Skeletal muscle satellite cell (primary cell): ENCODE results near the gene HMCN1.
A peak's percentile ranks its signal among the peaks of the same experiment; 100 is the strongest.

ENCODE experiments used
- H3K27me3 ChIP-seq: 2 replicates; pipeline ENCODE4 v1.7.0; 2013; ENCODE audit warnings: low read length; ENCODE audit not compliant: control insufficient read depth, insufficient read depth
- H3K36me3 ChIP-seq: 2 replicates; pipeline ENCODE4 v1.7.0; 2013; ENCODE audit warnings: mild to moderate bottlenecking, control low read depth, low read length; ENCODE audit not compliant: insufficient read depth
- H3K4me1 ChIP-seq: 2 replicates; pipeline ENCODE4 v1.7.0; 2013; ENCODE audit warnings: low read length; ENCODE audit not compliant: control insufficient read depth, insufficient read depth
- H3K4me2 ChIP-seq: 2 replicates; pipeline ENCODE4 v1.7.0; 2013; ENCODE audit warnings: mild to moderate bottlenecking, low read length
- H3K4me3 ChIP-seq: 2 replicates; pipeline ENCODE4 v1.7.0; 2013; ENCODE audit warnings: low read length
- H3K9ac ChIP-seq: 2 replicates; pipeline ENCODE4 v1.7.0; 2013; ENCODE audit warnings: mild to moderate bottlenecking, low read depth, low read length, moderate library complexity
- H3K9me3 ChIP-seq: replicated peaks from 2 replicates; pipeline ENCODE4 v1.7.0; 2013; ENCODE audit warnings: mild to moderate bottlenecking, control low read depth, low read length

The HMCN1 gene

DNA sequence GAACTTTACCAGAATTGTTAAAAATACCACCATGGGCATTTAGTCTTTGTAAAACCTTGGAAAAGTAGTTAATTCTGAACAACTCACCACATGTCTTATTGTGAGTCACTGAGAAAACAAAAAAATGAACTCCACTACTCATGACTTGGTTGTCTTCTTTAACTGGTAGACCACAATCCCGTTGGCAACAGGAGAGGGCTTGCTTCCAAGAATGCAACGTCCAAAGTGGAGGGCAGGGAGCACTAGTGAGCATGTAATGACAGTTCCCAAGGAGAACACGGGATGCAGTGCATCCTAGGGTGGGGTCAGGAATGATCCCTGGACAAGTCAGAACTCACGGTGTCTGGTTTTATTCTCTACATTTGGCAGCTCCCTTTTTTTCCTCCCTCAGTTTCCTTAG lies 15.2 kb upstream of the HMCN1 start:
- no peak overlapping the region for H3K9ac ChIP-seq
- no peaks in the 10 kb centered on the region for H3K9me3 ChIP-seq
- H3K27me3 ChIP-seq, result no peaks in the 10 kb centered on the region
- peak overlapping the region; percentile 49 for H3K4me2 ChIP-seq
- H3K4me1 ChIP-seq, result peaks cover 15% of the 10 kb centered on the region
- no peaks in the 10 kb centered on the region for H3K36me3 ChIP-seq
- H3K4me3 ChIP-seq, result no peak overlapping the region

- no peak overlapping the region for H3K4me3 ChIP-seq
- H3K36me3 ChIP-seq, result no peaks in the 10 kb centered on the region
- no peak overlapping the region for H3K9ac ChIP-seq
Observed at GRCh38 chr1:185720633-185721272, 13.4 kb upstream of the HMCN1 start.

GRCh38 chr1:185721553-185721952 lies 12.6 kb upstream of the HMCN1 start:
- H3K4me2 ChIP-seq, result no peak overlapping the region
- no peaks in the 10 kb centered on the region for H3K9me3 ChIP-seq
- no peaks in the 10 kb centered on the region for H3K27me3 ChIP-seq
- H3K9ac ChIP-seq, result no peak overlapping the region
- H3K4me3 ChIP-seq, result no peak overlapping the region
- no peaks in the 10 kb centered on the region for H3K36me3 ChIP-seq
- peaks cover 15% of the 10 kb centered on the region for H3K4me1 ChIP-seq

More at GRCh38 chr1:185720633-185721272, 13.4 kb upstream of the HMCN1 start:
- no peak overlapping the region for H3K4me2 ChIP-seq
- H3K9me3 ChIP-seq, result no peaks in the 10 kb centered on the region
- H3K27me3 ChIP-seq, result no peaks in the 10 kb centered on the region
- peaks cover 15% of the 10 kb centered on the region for H3K4me1 ChIP-seq

GRCh38 chr1:185722098-185722497 lies 12.1 kb upstream of the HMCN1 start:
- no peaks in the 10 kb centered on the region for H3K27me3 ChIP-seq
- H3K36me3 ChIP-seq, result no peaks in the 10 kb centered on the region
- no peak overlapping the region for H3K9ac ChIP-seq
- H3K4me2 ChIP-seq, result no peak overlapping the region
- H3K4me3 ChIP-seq, result no peak overlapping the region
- peaks cover 15% of the 10 kb centered on the region for H3K4me1 ChIP-seq
- no peaks in the 10 kb centered on the region for H3K9me3 ChIP-seq

DNA sequence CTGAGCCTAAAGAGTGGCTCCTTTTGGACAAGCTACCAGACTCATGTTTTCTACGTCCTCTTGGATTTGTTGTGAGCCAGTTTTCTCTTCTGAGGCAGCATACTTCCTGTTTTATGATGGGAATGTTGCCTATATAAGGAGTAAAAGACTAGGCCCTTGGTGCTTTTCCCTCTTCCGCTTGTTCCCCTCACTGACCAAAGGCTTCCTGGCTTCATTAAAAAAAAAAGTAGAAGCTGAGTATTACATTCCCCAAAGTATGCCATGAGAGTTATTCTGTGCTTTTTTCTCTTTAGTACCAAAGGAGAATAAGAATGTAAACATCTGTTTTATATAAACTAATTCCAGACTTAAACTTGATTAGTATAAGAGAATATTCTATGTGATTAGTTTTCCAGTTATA lies 6.5 kb upstream of the HMCN1 start:
- Histone ChIP-seq H3K4me3 (no peak overlapping the region), H3K4me2 (no peak overlapping the region), H3K9me3 (no peaks in the 10 kb centered on the region), H3K9ac (no peak overlapping the region), H3K36me3 (no peaks in the 10 kb centered on the region), H3K4me1 (no peaks in the 10 kb centered on the region), H3K27me3 (no peaks in the 10 kb centered on the region)

DNA sequence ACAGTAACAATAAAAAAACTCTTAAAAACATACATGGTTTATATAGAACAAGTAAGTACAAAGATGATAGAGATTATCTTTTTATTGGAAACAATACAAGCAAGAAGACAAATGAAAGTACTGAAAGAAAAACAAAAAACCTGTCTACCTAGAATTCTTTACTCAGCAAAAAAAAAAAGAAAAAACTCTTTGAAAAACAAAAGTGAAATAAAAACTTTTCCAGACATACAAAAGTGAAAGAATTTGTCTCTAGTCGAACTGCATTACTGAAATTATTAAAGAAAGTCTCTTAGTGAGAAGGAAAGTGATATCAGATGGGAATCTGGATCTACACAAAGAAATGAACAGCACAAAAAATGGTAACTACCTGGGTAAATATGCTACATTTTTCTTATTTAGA lies 2.7 kb upstream of the HMCN1 start:
- Histone ChIP-seq H3K27me3 (no peaks in the 10 kb centered on the region), H3K4me3 (no peak overlapping the region), H3K4me1 (peaks cover 11% of the 10 kb centered on the region), H3K9ac (no peak overlapping the region), H3K36me3 (no peaks in the 10 kb centered on the region), H3K4me2 (no peak overlapping the region), H3K9me3 (no peaks in the 10 kb centered on the region)

DNA sequence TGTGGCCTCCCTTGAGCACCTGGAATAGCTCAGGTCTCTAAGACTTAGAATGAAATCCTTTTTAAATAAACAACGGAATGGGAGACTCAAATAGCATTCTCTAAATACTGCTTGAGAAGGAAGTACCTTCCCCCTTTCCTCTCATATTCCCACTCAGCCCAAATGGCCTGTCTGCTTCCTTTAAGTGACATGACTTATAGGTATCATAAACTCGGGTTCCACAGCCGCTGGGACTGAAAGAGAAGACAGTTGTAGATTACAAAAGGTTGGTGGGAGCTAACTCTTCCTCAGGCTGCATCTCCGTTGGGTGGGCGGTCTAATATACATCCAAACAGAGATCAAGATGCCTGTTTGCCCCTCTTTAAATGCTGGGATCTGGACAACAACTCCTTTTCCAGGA lies 1.2 kb upstream of the HMCN1 start:
- no peak overlapping the region for H3K4me3 ChIP-seq
- H3K27me3 ChIP-seq, result no peaks in the 10 kb centered on the region
- H3K4me1 ChIP-seq, result peaks cover 11% of the 10 kb centered on the region
- H3K4me2 ChIP-seq, result no peak overlapping the region
- no peak overlapping the region for H3K9ac ChIP-seq
- no peaks in the 10 kb centered on the region for H3K9me3 ChIP-seq
- no peaks in the 10 kb centered on the region for H3K36me3 ChIP-seq

GRCh38 chr1:185734929-185735700 lies 924 bp downstream of the HMCN1 start:
- Histone ChIP-seq H3K9me3 (no peaks in the 10 kb centered on the region), H3K27me3 (no peaks in the 10 kb centered on the region), H3K36me3 (no peaks in the 10 kb centered on the region), H3K4me1 (peaks cover 11% of the 10 kb centered on the region), H3K4me3 (peak overlapping the region; percentile 77), H3K9ac (no peak overlapping the region), H3K4me2 (peak overlapping the region; percentile 97)

DNA sequence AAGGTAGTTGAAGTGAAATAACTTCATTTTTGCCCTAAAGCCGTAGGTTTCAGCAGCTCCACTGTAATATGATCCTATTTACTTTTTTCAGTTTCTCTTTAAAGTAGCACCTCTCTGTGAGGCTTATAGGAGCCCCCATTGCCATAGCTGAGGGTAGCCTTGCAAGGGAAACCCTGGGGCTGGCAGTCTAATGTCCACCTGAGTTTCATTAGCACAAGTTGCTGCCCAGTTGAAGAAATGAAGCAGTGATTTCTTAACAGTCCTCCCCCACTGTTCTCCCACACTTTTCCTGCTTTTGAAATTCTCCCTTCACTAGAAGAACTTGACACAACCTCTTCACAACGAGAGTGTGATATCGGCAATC lies 1.5 kb downstream of the HMCN1 start:
- H3K9me3 ChIP-seq, result no peaks in the 10 kb centered on the region
- no peaks in the 10 kb centered on the region for H3K27me3 ChIP-seq
- H3K9ac ChIP-seq, result no peak overlapping the region
- peaks cover 11% of the 10 kb centered on the region for H3K4me1 ChIP-seq
- peak overlapping the region; percentile 22 for H3K4me2 ChIP-seq
- no peaks in the 10 kb centered on the region for H3K36me3 ChIP-seq
- H3K4me3 ChIP-seq, result no peak overlapping the region

- Histone ChIP-seq H3K27me3 (no peaks in the 10 kb centered on the region), H3K9ac (no peak overlapping the region)
Observed at GRCh38 chr1:185739967-185740366, 5.8 kb downstream of the HMCN1 start.

DNA sequence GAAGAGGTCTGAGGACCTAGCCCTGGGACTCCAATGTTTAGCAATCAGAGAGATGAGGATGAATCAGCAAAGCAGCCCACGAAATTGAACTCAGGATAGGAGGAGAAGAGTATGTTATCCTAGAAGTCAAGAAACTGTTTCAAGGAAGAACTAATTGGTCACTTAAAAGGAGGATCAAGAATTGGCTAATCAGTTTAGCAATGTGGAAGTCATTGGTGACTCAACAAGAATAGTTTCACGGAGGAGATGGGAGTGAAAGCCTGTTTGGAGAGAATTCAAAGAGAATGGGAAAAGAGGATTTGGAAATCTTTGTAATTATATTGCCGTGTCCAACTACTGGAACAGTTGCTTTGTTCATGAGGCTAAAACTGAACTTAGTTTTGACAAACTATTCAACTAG lies 7.4 kb downstream of the HMCN1 start:
- no peaks in the 10 kb centered on the region for H3K4me1 ChIP-seq
- no peak overlapping the region for H3K4me3 ChIP-seq
- H3K9me3 ChIP-seq, result no peaks in the 10 kb centered on the region
- no peaks in the 10 kb centered on the region for H3K36me3 ChIP-seq
- H3K9ac ChIP-seq, result no peak overlapping the region
- no peaks in the 10 kb centered on the region for H3K27me3 ChIP-seq
- H3K4me2 ChIP-seq, result no peak overlapping the region

More at GRCh38 chr1:185739967-185740366, 5.8 kb downstream of the HMCN1 start:
- H3K9me3 ChIP-seq, result no peaks in the 10 kb centered on the region
- H3K4me1 ChIP-seq, result no peaks in the 10 kb centered on the region
- no peaks in the 10 kb centered on the region for H3K36me3 ChIP-seq
- no peak overlapping the region for H3K4me3 ChIP-seq
- no peak overlapping the region for H3K4me2 ChIP-seq

DNA sequence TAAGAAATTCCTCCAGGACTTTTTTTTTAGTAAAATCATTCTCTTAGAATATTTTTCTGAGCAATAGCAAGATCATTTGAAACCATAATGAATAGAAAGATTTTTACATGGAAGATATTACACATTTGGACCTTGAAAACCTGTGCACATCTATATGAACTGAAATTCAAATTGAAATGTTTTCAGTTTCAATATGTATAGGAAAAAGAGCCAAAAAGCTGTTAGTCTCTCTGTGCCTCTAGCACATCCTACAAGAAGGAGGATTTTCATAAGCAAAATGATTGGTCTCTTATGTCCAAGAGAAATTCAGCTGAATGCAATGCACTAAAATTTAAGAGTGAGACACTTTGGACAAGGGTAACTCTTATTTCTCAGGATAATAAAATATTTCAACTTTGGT lies 8.2 kb downstream of the HMCN1 start:
- Histone ChIP-seq H3K9me3 (no peaks in the 10 kb centered on the region), H3K27me3 (no peaks in the 10 kb centered on the region)

More for the DNA sequence above, 8.2 kb downstream of the HMCN1 start:
- Histone ChIP-seq H3K36me3 (no peaks in the 10 kb centered on the region), H3K4me1 (no peaks in the 10 kb centered on the region), H3K4me2 (no peak overlapping the region), H3K4me3 (no peak overlapping the region), H3K9ac (no peak overlapping the region)
